Sigmoid colon (tissue), 7 donors: ENCODE results near the gene IL12RB2. TPM values are rescaled to one million over a fixed set of nuclear protein-coding genes. Genes with fewer than 3 reads are reported as not detected.

ENCODE experiments used
- DNase-seq: peaks from one replicate; pipeline ENCODE4 v3.0.0-alpha.2; 2019
- H3K27ac ChIP-seq, 4 donors: fragments of 200-600 bp; sonication (generic); one replicate each; pipeline ENCODE4 v1.5.1; 2016 to 2019; ENCODE audit warnings: mild to moderate bottlenecking in 1 of 4
- H3K27me3 ChIP-seq, 3 donors: fragments of 200-600 bp; sonication (generic); one replicate each; pipeline ENCODE4 v1.5.1; 2019; ENCODE audit warnings: mild to moderate bottlenecking in 1 of 3
- H3K36me3 ChIP-seq, 4 donors: fragments of 200-600 bp; sonication (generic); one replicate each; pipeline ENCODE4 v1.5.1; 2016 to 2019
- H3K4me1 ChIP-seq, 4 donors: fragments of 200-600 bp; sonication (generic); one replicate each; pipeline ENCODE4 v1.5.1; 2017 to 2019
- H3K4me3 ChIP-seq, 4 donors: fragments of 200-600 bp; sonication (generic); one replicate each; pipeline ENCODE4 v1.5.1; 2017 to 2019; ENCODE audit warnings: mild to moderate bottlenecking in 2 of 4, moderate library complexity in 1 of 4
- H3K9me3 ChIP-seq, 4 donors: fragments of 200-600 bp in 3 of 4; sonication (generic) in 3 of 4; one replicate each; pipeline versions ENCODE4 v1.5.1 to v1.6.1; 2013 to 2019
- EP300 ChIP-seq, 4 donors: sonication (generic); formaldehyde crosslinking; IDR thresholded peaks; one replicate each; pipeline ENCODE4 v1.6.1; 2017; ENCODE audit warnings: antibody characterized with exemption in 4 of 4
- POLR2A ChIP-seq, 2 donors: fragments of 450-650 bp; IDR thresholded peaks; one replicate each; pipeline ENCODE4 v1.6.1; 2016; ENCODE audit warnings: antibody characterized with exemption in 2 of 2, mild to moderate bottlenecking in 2 of 2, moderate library complexity in 2 of 2
- POLR2AphosphoS5 ChIP-seq, 4 donors: sonication (generic); formaldehyde crosslinking; IDR thresholded peaks; one replicate each; pipeline ENCODE4 v1.6.1; 2017; ENCODE audit warnings: antibody characterized with exemption in 4 of 4
- WGBS, 2 donors: extraction: QIAGEN DNeasy Blood & Tissue Kit; methylation state at CpG; one replicate each; pipeline ENCODE4 v1.1.7; 2013; 5-methylcytosine and 5-hydroxymethylcytosine counted together
- intact Hi-C: fragments of 100-400 bp; cut with DNase I; formaldehyde crosslinking; loops from one replicate; pipeline ENCODE4 v1.15.1; 2023
- polyA plus RNA-seq, 3 donors: library from polyadenylated mRNA; stranded (reverse); fragments of 200-250 nt; gene quantifications; one replicate each; pipeline ENCODE4 v1.2.3, GENCODE V29; 2013
- total RNA-seq, 4 donors: library from RNA; depleted of rRNA; stranded (reverse); fragments of >200 nt; gene quantifications; one replicate each; pipeline ENCODE4 v1.1.0, GENCODE V29; 2016
- TF ChIP-seq, protein P1 (sequence below), 4 experiments: fragments of 450-650 bp in 3 of 4; fragments of 200-600 bp in 1 of 4; IDR thresholded peaks; one replicate each; pipeline ENCODE4 v1.5.1; 2016 to 2019; ENCODE audit warnings: antibody characterized with exemption in 4 of 4, mild to moderate bottlenecking in 3 of 4, moderate library complexity in 2 of 4
- donor health status: healthy with polysubstance abuse.
- donor health status: Bipolar disorder and iron deficiency.
- donor health status: healthy.

IL12RB2 gene
- total and polyA plus RNA-seq, 7 donors = 0.99 to 2.1 (median 1.3) TPM; not detected in 3

DNA sequence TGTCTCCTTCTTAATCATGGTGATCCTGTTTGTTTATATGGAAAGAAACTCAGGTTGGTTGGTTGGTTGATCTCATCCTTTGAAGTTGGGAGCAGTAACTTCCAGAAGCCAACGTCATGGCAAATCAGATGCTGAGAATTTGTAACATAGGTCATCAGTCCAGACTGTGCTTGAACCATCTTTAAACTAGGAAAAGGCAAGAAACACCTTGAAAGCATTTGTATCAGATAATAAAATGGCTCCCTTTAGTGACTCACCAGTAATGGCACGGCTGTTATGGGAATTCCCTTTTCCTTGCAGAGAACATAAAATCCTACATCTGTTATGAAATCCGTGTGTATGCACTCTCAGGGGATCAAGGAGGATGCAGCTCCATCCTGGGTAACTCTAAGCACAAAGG lies 64.5 kb downstream of the IL12RB2 start:
- no peak overlapping the region for H3K4me3 ChIP-seq
- no peaks in the 10 kb centered on the region for H3K27me3 ChIP-seq
- intact Hi-C loops = no loop called here
- TF ChIP-seq EP300 (IDR thresholded peaks at IDR 0.05) (no peak), POLR2A (IDR thresholded peaks at IDR 0.05) (no peak), POLR2AphosphoS5 (IDR thresholded peaks at IDR 0.05) (no peak)
- H3K27ac ChIP-seq = no peak overlapping the region
- H3K36me3 ChIP-seq = no peaks in the 10 kb centered on the region
- WGBS, 2 donors = 31 to 75% methylated on average over 3 of the region's 3 CpGs
- DNase-seq = no peak
- H3K4me1 ChIP-seq = no peaks in the 10 kb centered on the region
- H3K9me3 ChIP-seq = no peaks in the 10 kb centered on the region

DNA sequence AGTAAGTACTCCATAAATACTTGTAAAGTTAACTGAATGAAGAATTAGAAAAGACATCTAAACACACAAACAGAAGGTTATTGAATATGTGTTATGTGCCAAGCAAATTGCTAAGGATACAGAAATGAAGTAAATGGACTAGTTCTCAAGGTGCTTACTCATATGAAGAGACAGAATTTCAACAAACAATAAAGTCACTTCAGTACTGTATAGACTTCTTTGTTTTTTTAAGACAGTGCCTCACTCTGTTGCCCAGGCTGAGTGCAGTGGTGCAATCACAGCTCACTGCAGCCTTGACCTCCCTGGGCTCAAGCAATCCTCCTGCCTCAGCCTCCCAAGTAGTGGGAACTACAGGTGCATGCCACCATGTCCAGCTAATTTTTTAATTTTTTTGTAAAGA lies 65.2 kb downstream of the IL12RB2 start:
- intact Hi-C loops = no loop called here
- H3K9me3 ChIP-seq = no peaks in the 10 kb centered on the region
- H3K4me1 ChIP-seq = no peaks in the 10 kb centered on the region
- no peak for DNase-seq
- no peaks in the 10 kb centered on the region for H3K36me3 ChIP-seq
- H3K4me3 ChIP-seq = no peak overlapping the region
- no peaks in the 10 kb centered on the region for H3K27me3 ChIP-seq
- TF ChIP-seq EP300 (IDR thresholded peaks at IDR 0.05) = no peak
- TF ChIP-seq POLR2AphosphoS5 (IDR thresholded peaks at IDR 0.05) = no peak
- TF ChIP-seq, protein P1, sequence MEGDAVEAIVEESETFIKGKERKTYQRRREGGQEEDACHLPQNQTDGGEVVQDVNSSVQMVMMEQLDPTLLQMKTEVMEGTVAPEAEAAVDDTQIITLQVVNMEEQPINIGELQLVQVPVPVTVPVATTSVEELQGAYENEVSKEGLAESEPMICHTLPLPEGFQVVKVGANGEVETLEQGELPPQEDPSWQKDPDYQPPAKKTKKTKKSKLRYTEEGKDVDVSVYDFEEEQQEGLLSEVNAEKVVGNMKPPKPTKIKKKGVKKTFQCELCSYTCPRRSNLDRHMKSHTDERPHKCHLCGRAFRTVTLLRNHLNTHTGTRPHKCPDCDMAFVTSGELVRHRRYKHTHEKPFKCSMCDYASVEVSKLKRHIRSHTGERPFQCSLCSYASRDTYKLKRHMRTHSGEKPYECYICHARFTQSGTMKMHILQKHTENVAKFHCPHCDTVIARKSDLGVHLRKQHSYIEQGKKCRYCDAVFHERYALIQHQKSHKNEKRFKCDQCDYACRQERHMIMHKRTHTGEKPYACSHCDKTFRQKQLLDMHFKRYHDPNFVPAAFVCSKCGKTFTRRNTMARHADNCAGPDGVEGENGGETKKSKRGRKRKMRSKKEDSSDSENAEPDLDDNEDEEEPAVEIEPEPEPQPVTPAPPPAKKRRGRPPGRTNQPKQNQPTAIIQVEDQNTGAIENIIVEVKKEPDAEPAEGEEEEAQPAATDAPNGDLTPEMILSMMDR (IDR thresholded peaks at IDR 0.05) = no peak
- no peak for TF ChIP-seq POLR2A (IDR thresholded peaks at IDR 0.05)
- H3K27ac ChIP-seq = no peak overlapping the region

DNA sequence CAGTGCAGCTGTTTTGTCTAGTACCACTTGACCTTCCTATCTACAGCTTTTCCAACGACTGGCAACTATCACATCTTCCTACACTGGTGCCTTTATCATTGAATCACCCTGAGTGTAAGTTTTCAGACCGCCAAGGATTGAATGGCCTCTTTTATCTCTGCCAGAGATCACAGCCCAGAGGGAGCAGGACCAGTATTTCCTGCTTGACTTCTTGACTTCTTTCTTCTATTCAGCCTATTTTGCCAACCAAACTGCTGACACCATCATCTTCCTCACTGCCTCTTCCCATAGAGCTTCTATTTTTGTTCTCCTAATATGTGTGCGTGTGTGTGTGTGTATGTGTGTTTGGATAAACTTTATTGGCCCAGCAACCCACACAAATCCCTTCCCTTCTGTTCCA lies 68.7 kb downstream of the IL12RB2 start:
- no peak for DNase-seq
- H3K9me3 ChIP-seq = no peaks in the 10 kb centered on the region
- intact Hi-C loops = no loop called here
- no peaks in the 10 kb centered on the region for H3K36me3 ChIP-seq
- no peaks in the 10 kb centered on the region for H3K4me1 ChIP-seq
- H3K4me3 ChIP-seq = no peak overlapping the region
- no peaks in the 10 kb centered on the region for H3K27me3 ChIP-seq
- 31 to 47% methylated on average over 3 of the region's 3 CpGs for WGBS, 2 donors
- TF ChIP-seq, protein P1 (IDR thresholded peaks at IDR 0.05) = no peak
- TF ChIP-seq EP300 (IDR thresholded peaks at IDR 0.05) (no peak), POLR2A (IDR thresholded peaks at IDR 0.05) (no peak), POLR2AphosphoS5 (IDR thresholded peaks at IDR 0.05) (no peak)
- H3K27ac ChIP-seq = no peak overlapping the region

DNA sequence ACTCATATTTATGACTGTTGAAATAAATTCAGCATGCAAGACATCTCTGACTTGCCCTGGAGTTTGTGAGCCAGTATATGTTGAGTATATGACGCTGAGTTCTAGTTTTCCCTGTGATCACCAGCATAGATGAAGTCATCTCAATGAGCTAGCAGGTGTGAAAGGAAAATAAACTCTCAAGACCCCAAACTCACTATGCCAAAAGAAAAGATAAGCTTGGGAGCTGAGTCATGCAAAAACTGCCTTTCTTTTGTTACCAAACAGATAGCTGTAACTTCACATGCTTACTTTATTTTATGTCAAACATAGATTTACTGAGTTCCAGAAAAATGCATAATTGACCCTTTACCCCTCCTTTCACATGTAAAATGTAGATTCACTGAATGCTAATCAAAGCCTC lies 69.6 kb downstream of the IL12RB2 start:
- no peak for DNase-seq
- H3K4me3 ChIP-seq = no peak overlapping the region
- WGBS, 2 donors = 98% methylated on average over 1 of the region's 1 CpG
- no peaks in the 10 kb centered on the region for H3K9me3 ChIP-seq
- H3K27me3 ChIP-seq = no peaks in the 10 kb centered on the region
- no peak overlapping the region for H3K27ac ChIP-seq
- no peaks in the 10 kb centered on the region for H3K4me1 ChIP-seq
- no peaks in the 10 kb centered on the region for H3K36me3 ChIP-seq
- TF ChIP-seq, protein P1 (IDR thresholded peaks at IDR 0.05) = no peak
- no peak for TF ChIP-seq POLR2A (IDR thresholded peaks at IDR 0.05)
- no peak for TF ChIP-seq POLR2AphosphoS5 (IDR thresholded peaks at IDR 0.05)
- TF ChIP-seq EP300 (IDR thresholded peaks at IDR 0.05) = no peak
- intact Hi-C loops = no loop called here

DNA sequence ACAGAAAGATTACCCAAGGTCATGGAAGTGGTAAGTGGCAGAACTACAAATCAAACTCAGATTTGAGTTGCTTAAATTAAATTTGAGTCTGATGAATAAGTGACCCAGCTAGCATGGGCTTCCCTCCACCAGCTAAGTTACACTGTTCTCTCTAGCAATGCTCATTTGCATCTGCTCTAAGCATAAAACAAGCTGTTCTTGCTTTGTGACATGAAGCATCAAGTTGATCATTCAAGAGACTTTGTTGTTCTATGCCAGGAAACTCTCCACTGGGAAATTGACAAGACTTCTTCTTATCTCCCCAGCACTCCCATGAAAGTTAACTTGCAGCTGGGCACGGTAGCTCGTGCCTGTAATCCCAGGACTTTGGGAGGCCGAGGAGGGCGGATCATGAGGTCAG lies 73.5 kb downstream of the IL12RB2 start:
- 88 to 93% methylated on average over 4 of the region's 4 CpGs for WGBS, 2 donors
- Histone ChIP-seq H3K4me1 (no peaks in the 10 kb centered on the region), H3K27me3 (no peaks in the 10 kb centered on the region), H3K4me3 (no peak overlapping the region), H3K9me3 (no peaks in the 10 kb centered on the region), H3K27ac (no peak overlapping the region), H3K36me3 (no peaks in the 10 kb centered on the region)
- no peak for DNase-seq
- intact Hi-C loops = no loop called here
- TF ChIP-seq POLR2AphosphoS5 (IDR thresholded peaks at IDR 0.05) (no peak), POLR2A (IDR thresholded peaks at IDR 0.05) (no peak), EP300 (IDR thresholded peaks at IDR 0.05) (no peak)
- TF ChIP-seq, protein P1 (IDR thresholded peaks at IDR 0.05) = no peak
